HG03095 (cell line): ENCODE data around the gene SUMF2.
A peak's percentile ranks its signal among the peaks of the same experiment; 100 is the strongest.
"Not testable (repeated sequence)": the region's sequence is repeated elsewhere in the genome, so short reads cannot be mapped to it uniquely, and the experiment has no call there.

Experiments
- ATAC-seq: cut with Tn5 transposase; IDR thresholded peaks from one replicate; pipeline ENCODE4 v1.9.1; 2021; ENCODE audit warnings: moderate library complexity; ENCODE audit not compliant: unreplicated experiment

The SUMF2 gene

DNA sequence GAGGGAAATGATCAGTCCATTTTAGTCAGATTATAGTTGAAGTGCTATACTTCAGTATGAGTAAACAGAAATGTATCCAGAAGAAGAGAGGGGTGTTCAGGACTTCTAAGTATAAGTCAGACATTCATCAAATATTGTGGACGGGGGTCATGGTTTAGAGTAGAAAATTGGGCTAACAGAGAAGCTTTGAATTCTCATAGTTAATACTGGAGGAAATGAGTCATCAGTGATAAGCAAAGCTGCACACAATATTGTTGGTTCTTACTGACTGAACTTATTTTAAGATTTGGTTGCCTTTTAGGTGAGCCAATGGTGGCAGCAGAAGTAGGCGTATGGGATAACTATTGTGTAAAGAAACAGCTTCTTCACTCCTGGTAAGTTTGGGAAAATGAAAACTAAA, 1.7 kb upstream of the SUMF2 start:
- no peak for ATAC-seq

- no peak for ATAC-seq
These were observed 595 bp upstream of the SUMF2 start for GRCh38 chr7:56063500-56063881.

DNA sequence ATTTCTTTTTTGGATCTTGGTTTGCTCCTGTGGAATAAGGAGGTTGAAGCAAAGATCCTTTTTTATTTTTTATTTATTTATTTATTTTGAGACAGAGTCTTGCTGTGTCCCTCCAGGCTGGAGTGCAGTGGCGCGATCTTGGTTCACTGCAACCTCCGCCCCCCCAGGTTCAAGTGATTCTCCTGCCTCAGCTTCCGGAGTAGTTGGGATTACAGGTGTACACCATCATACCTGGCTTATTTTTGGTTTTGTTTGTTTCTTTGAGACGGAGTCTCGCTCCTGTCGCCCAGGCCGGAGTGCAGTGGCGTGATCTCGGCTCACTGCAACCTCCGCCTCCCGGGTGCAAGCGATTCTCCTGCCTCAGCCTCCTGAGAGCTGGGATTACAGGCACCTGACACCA, 2.3 kb downstream of the SUMF2 start:
- not testable (repeated sequence) for ATAC-seq

DNA sequence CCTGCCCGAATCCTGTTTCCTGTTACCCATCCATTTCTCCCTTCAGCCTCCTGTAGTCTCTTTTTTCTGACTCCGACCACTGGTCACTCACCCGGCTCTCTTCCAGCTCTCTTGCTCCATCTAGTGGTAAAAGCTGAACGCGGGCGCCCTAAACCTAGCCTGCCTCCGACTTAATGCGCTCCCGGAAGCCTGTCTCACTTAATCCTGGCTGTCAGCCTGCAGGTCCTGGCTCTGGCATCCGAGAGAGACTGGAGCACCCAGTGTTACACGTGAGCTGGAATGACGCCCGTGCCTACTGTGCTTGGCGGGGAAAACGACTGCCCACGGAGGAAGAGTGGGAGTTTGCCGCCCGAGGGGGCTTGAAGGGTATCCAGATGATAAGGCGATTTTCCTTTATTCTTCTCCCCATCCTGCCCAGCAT, 10.3 kb downstream of the SUMF2 start:
- ATAC-seq = peak; percentile 95

DNA sequence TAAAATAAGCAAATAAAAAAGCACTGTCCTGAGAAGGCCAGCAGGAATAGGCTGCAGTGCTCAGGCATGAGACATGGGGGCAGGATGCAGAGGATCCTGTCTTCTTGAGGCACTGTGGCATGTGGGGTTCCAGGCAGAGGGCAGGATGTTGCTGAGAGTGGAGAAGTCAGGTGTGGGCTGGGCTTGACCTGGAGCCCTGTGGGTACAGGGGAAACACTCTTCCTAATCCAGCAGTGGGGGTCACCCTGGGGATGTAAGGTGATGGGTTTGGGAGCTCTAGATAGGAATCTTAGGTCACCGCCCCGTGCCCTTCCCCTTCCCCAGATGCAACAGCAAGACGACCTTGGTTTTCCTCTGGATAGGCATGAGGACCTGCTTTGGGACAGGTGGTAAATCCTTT, 13.6 kb downstream of the SUMF2 start:
- no peak for ATAC-seq

DNA sequence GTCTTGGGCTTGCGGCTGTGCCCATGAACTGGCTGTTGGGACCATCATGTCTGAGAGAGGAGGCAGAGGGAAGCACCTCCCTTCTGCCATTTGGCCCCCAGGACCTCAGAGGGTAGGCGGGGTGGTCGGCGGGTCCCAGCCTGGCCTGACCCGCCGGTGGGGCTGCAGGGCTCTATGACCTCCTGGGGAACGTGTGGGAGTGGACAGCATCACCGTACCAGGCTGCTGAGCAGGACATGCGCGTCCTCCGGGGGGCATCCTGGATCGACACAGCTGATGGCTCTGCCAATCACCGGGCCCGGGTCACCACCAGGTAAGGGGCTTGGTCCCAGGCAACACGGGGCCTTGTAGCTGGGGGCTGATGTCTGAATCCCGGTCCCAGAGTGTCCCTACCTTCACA, 14.1 kb downstream of the SUMF2 start:
- ATAC-seq = no peak

DNA sequence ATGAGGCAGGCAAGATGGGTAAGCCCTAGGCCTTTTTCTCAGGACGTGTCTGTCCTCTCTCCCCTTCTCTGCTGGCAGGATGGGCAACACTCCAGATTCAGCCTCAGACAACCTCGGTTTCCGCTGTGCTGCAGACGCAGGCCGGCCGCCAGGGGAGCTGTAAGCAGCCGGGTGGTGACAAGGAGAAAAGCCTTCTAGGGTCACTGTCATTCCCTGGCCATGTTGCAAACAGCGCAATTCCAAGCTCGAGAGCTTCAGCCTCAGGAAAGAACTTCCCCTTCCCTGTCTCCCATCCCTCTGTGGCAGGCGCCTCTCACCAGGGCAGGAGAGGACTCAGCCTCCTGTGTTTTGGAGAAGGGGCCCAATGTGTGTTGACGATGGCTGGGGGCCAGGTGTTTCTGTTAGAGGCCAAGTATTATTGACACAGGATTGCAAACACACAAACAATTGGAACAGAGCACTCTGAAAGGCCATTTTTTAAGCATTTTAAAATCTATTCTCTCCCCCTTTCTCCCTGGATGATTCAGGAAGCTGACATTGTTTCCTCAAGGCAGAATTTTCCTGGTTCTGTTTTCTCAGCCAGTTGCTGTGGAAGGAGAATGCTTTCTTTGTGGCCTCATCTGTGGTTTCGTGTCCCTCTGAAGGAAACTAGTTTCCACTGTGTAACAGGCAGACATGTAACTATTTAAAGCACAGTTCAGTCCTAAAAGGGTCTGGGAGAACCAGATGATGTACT, 15.5 kb downstream of the SUMF2 start:
- ATAC-seq = no peak

DNA sequence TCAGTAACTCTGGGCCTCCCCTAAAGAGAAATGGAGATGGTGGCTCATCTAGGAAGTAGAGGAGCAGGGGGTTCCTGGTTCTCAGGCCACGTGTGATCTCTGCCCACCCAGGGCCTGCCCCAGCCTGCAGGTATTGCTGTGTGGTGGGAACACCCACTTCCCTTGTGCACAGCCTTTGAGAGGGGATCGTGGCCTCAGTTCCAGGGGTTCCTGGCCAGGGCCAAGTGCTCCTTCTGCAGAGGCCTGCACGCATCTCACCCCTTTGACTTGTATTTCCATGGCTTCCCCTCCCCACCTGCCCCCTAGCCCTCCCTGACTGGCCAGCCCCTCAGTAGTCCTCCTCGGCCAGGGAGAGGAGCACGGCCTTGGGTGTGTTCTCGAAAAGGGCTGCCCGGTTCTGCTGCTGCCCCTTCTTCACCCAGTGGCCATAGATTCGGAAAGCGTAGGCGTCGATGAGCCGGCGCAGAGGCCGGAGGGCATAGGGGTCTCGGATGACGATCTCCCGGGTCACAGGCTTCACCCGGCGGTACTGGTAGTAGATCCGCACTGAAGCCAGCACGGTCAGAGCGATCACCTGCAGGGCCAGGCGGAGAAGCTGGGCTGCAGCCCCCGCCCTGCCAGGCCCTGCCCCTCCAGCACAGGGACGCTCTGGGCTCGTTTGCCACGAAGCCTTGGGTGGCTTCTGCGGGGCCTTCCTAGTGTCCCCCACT, 16.8 kb downstream of the SUMF2 start:
- not testable (repeated sequence) for ATAC-seq

DNA sequence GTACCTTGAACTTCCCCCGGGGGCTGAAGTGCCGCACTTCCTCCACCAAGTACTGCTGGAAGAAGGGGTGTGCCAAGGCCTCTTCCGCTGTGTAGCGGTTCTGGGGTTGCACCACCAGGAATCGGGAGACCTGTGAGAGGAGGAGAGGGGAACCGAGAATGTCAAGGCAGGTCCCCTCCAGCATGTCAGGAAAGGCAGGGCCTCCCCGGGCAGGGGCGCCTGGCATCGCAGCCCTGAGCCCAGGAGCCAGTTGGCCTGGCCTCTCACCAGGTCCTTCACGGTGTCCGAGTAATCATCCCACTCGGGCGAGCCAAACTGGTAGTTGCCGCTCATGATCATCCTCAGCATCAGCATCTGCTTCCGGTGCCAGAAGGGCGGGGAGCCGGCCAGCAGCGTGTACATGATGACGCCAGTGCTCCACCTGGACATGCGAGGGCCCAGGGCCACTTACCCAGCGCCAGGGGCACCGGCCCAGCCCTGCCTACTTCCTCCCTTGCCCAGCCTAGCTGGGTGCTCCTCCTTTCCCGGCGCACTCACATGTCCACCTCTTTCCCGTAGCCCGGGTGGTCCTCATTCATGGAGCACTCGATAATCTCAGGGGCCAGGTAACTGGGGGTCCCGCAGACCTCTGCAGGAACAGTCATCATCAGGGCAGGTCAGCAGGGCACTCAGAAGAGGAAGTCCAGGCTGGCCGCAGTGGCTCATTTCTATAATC, 17.7 kb downstream of the SUMF2 start:
- no peak for ATAC-seq

- no peak for ATAC-seq
These were observed 19.2 kb downstream of the SUMF2 start for GRCh38 chr7:56083150-56083785.

- ATAC-seq = no peak
These were observed 22.7 kb downstream of the SUMF2 start for GRCh38 chr7:56086761-56087160.

- ATAC-seq = no peak
These were observed 23.4 kb downstream of the SUMF2 start for GRCh38 chr7:56087445-56087844.

- no peak for ATAC-seq
These were observed 27.5 kb downstream of the SUMF2 start for GRCh38 chr7:56091591-56091990.

DNA sequence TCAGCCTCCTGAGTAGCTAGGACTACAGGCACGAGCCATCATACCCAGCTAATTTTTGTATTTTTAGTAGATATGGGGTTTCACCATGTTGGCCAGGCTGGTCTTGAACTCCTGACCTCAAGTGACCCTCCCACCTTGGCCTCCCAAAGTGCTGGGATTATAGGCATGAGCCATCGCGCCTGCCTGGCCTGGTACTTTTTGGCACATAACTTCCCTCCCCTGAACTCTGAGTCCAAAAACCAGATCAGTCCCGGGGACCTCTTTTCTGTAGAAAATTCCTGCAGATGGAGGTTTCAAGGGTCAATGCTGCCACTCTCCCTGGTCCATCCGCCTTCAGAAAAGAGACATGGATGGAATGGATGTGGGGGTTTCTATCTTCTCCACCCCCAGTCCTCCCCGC, 28.3 kb downstream of the SUMF2 start:
- ATAC-seq = not testable (repeated sequence)

GRCh38 chr7:56092789-56093531, 28.9 kb downstream of the SUMF2 start, which contains the start of gene PHKG1:
Gene PHKG1, minus strand, starts transcription at chr7:56092952. Its CDS starts 4,011 bp downstream, at chr7:56088941.
- no peak for ATAC-seq

DNA sequence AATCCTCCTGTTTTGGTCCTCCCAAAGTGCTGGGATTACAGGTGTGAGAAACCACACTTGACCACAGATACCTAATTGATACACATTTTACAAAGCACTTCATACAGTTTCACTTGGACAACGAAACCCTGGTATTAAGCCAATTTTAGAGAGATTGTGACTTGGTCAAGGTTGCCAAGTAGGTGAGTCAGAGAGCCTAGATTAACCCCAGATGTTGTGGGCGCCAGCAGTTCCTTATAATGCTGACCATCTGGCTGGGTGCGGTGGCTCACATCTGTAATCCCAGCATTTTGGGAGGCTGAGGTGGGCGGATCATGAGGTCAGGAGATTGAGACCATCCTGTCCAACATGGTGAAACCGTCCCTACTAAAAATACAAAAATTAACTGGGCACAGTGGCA, 33.6 kb downstream of the SUMF2 start:
- no peak for ATAC-seq

DNA sequence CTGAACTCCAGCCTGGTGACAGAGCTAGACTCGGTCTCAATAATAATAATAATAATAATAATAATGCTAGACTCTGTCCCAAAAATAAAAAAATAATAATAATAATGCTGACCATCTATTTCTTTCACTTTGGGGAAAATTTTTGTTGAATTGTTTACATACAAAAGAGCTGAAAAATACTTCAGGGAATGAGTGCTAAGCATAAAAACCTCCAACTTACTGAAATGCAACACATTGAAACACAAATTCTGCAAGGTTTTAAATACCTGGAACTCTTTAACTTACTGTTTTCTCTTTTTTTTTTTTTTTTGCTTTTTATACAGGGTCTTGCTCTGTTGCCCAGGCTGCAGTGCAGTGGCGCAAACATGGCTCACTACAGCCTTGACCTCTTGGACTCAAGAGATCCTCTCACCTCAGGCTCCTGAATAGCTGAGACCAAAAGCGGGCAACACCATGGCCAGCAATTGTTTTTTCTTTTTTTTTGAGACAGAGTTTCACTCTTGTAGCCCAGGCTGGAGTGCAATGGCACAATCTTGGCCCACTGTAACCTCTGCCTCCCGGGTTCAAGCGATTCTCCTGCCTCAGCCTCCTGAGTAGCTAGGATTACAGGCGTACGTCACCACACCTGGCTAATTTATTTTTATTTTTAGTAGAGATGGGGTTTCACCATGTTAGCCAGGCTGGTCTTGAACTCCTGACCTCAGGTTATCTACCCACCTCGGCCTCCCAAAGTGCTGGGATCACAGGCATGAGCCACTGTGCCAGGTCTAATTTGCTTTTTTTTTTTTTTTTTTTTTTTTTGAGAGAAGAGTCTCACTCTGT, 34.3 kb downstream of the SUMF2 start:
- ATAC-seq = not testable (repeated sequence)

GRCh38 chr7:56099653-56100052, 35.6 kb downstream of the SUMF2 start:
- no peak for ATAC-seq

DNA sequence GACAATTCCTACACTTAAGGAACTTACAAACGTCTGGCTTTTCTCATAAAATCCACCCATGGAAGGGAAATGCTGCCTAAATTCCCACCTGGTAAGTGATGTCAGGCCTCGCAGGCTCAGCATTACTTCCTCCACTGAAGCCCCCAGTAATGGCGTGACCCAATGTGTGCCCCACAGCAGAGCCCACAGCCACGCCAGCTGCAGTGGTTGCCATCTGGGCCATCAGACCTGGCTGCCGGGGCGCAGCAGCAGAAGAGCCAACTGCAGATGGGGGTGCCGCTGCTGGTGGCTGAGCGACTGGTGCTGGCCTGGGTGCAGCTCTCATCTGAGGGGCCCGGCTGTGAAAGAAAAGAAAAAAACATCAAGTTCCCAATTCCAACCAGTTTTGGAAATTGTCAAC, 40.1 kb downstream of the SUMF2 start:
- ATAC-seq = not testable (repeated sequence)

GRCh38 chr7:56105508-56105907, 41.4 kb downstream of the SUMF2 start:
- no peak for ATAC-seq
